Naive thymus-derived CD4-positive, alpha-beta T cell (primary cell): ENCODE data around the gene C11orf24. TPM values are rescaled to one million over a fixed set of nuclear protein-coding genes. Genes with fewer than 3 reads are reported as not detected.

Source experiments
- ATAC-seq: fragments of 150-1000 bp; cut with Tn5 transposase; 2 replicates; pipeline ENCODE4 v1.10.0; 2021; ENCODE audit warnings: mild to moderate bottlenecking, moderate library complexity
- CTCF ChIA-PET: fragments of 350-600 bp; sonication (Branson Sonifier 250); formaldehyde crosslinking; loops from one replicate; lab custom pipeline; 2021; ENCODE audit warnings: antibody characterized with exemption; lab: Charles Lee
- POLR2A ChIA-PET: fragments of 350-600 bp; sonication (Branson Sonifier 250); formaldehyde crosslinking; loops from one replicate; lab custom pipeline; 2021; ENCODE audit warnings: antibody characterized with exemption, inconsistent platforms; lab: Charles Lee
- DNase-seq, 9 donors: peaks; one replicate each; pipeline versions ENCODE4 v3.0.0 to v3.0.0-alpha.2; 2020 to 2022; ENCODE audit warnings: mixed read lengths in 1 of 9
- H3K27ac ChIP-seq: one replicate; pipeline ENCODE4 v1.7.0; 2013; ENCODE audit warnings: mild to moderate bottlenecking, low read depth, low read length, moderate library complexity
- H3K27me3 ChIP-seq, 2 donors: one replicate each; pipeline ENCODE4 v1.7.0; 2013; ENCODE audit warnings: low read length in 2 of 2, mild to moderate bottlenecking in 2 of 2, moderate library complexity in 2 of 2; ENCODE audit not compliant: control insufficient read depth in 2 of 2, insufficient read depth in 2 of 2
- H3K36me3 ChIP-seq, 3 experiments: 1 replicate in 2 of 3; 2 replicates in 1 of 3; pipeline ENCODE4 v1.7.0; 2013; ENCODE audit warnings: low read length in 3 of 3, mild to moderate bottlenecking in 3 of 3, moderate library complexity in 1 of 3; ENCODE audit not compliant: insufficient read depth in 3 of 3, control insufficient read depth in 2 of 3
- H3K4me1 ChIP-seq, 2 donors: one replicate each; pipeline ENCODE4 v1.7.0; 2013; ENCODE audit warnings: low read length in 2 of 2, mild to moderate bottlenecking in 2 of 2, moderate library complexity in 1 of 2; ENCODE audit not compliant: control insufficient read depth in 2 of 2, insufficient read depth in 2 of 2
- H3K4me3 ChIP-seq: 2 replicates; pipeline ENCODE4 v1.7.0; 2013; ENCODE audit warnings: mild to moderate bottlenecking, low read length
- H3K9me3 ChIP-seq, 3 experiments: 1 replicate in 2 of 3; 2 replicates in 1 of 3; pipeline ENCODE4 v1.7.0; 2013; ENCODE audit warnings: low read length in 3 of 3; ENCODE audit not compliant: control insufficient read depth in 2 of 3
- H3K27ac Mint-ChIP-seq, 9 donors: one replicate each; pipeline ENCODE4 v1.8.0; 2020 to 2022; ENCODE audit warnings: mixed read lengths in 9 of 9, mild to moderate bottlenecking in 8 of 9, moderate library complexity in 5 of 9, inconsistent platforms in 2 of 9
- H3K27me3 Mint-ChIP-seq, 5 donors: one replicate each; pipeline ENCODE4 v1.8.0; 2021 to 2022; ENCODE audit warnings: mixed read lengths in 5 of 5, mild to moderate bottlenecking in 1 of 5
- H3K36me3 Mint-ChIP-seq, 5 donors: one replicate each; pipeline ENCODE4 v1.8.0; 2020 to 2022; ENCODE audit warnings: mixed read lengths in 5 of 5, mild to moderate bottlenecking in 3 of 5, inconsistent platforms in 1 of 5
- H3K4me1 Mint-ChIP-seq, 7 donors: one replicate each; pipeline ENCODE4 v1.8.0; 2020 to 2022; ENCODE audit warnings: mixed read lengths in 7 of 7, mild to moderate bottlenecking in 3 of 7, inconsistent platforms in 1 of 7
- H3K4me3 Mint-ChIP-seq, 10 donors: one replicate each; pipeline ENCODE4 v1.8.0; 2020 to 2022; ENCODE audit warnings: mild to moderate bottlenecking in 10 of 10, mixed read lengths in 10 of 10, moderate library complexity in 6 of 10, inconsistent platforms in 2 of 10
- H3K9me3 Mint-ChIP-seq, 11 donors: one replicate each; pipeline ENCODE4 v1.8.0; 2020 to 2022; ENCODE audit warnings: mixed read lengths in 11 of 11, mild to moderate bottlenecking in 4 of 11, inconsistent platforms in 1 of 11, moderate library complexity in 1 of 11
- intact Hi-C, 2 donors: fragments of 100-400 bp; cut with micrococcal nuclease; formaldehyde crosslinking; loops; one replicate each; pipeline ENCODE4 v1.15.1; 2023
- polyA plus RNA-seq, 2 donors: library from polyadenylated mRNA; unstranded; fragments of 300-500 nt; fragmentation: Illumina TruSeq; gene quantifications; one replicate each; pipeline ENCODE4 v1.2.3, GENCODE V29; 2021
- total RNA-seq, 6 experiments: library from RNA in 5 of 6; stranded (reverse) in 5 of 6; gene quantifications; 1 replicate in 5 of 6; 2 replicates in 1 of 6; pipeline ENCODE4 v1.2.3 and lab custom pipeline; 2021 to 2026

The C11orf24 gene
- total and polyA plus RNA-seq, 7 experiments from 2014 or later: 5.7 to 20.0 (median 14.5) TPM

GRCh38 chr11:68214173-68215086, 57.3 kb downstream of the C11orf24 start:
- peak in 2 of 9 donors; percentile 7 to 30 for DNase-seq
- POLR2A ChIA-PET: interaction anchor here (0.6 to 0.8 kb wide), 2 partner anchors 79 to 172 kb away, joined by 3 read pairs; no protein-coding TSS in a partner anchor

GRCh38 chr11:68213555-68214172, 58.1 kb downstream of the C11orf24 start:
- ChIA-PET POLR2A (interaction anchor here (0.8 kb wide), 1 partner anchor 171 kb away, joined by 3 read pairs; no protein-coding TSS in a partner anchor), CTCF (no interaction called here)
- DNase-seq: peak; percentile 69 to 92 (median 86)
- peak overlapping the region; percentile 88 for H3K27ac ChIP-seq
- H3K4me1 ChIP-seq: peaks cover 27% of the 10 kb centered on the region in 2 donors
- Mint-ChIP-seq H3K4me1 (peaks cover 35 to 50% (median 45%) of the 10 kb centered on the region in 7 donors), H3K4me3 (peak overlapping the region; percentile 69 to 98 (median 78)), H3K9me3 (peaks cover 0 to 22% (median 0%) of the 10 kb centered on the region in 11 donors), H3K27me3 (peaks cover 0 to 28% (median 0%) of the 10 kb centered on the region in 5 donors), H3K27ac (peak overlapping the region in 7 of 9 donors; percentile 35 to 99 (median 92)), H3K36me3 (peaks cover 0 to 5% (median 0%) of the 10 kb centered on the region in 5 donors)
- H3K4me3 ChIP-seq: peak overlapping the region; percentile 81
- no peaks in the 10 kb centered on the region for H3K9me3 ChIP-seq
- peak; percentile 70 for ATAC-seq
- intact Hi-C loops: loop anchor here (1.0 to 10.0 kb wide), 6 partner anchors 59 to 409 kb away; partner anchors contain the start of genes PPP6R3 (in 2 of the 2), CHKA (in 1 of the 2), NDUFS8 (in 1 of the 2) and TCIRG1 (in 1 of the 2)
- H3K27me3 ChIP-seq: no peaks in the 10 kb centered on the region
- peaks cover 0 to 3% (median 0%) of the 10 kb centered on the region in 3 experiments for H3K36me3 ChIP-seq

More at GRCh38 chr11:68214173-68215086, 57.3 kb downstream of the C11orf24 start:
- peaks cover 0 to 3% (median 0%) of the 10 kb centered on the region in 3 experiments for H3K36me3 ChIP-seq
- peaks cover 30 to 44% (median 39%) of the 10 kb centered on the region in 7 donors for H3K4me1 Mint-ChIP-seq
- H3K27ac Mint-ChIP-seq: peak overlapping the region; percentile 68 to 92 (median 87)
- H3K27ac ChIP-seq: peak overlapping the region; percentile 88
- no peaks in the 10 kb centered on the region for H3K9me3 ChIP-seq
- H3K27me3 Mint-ChIP-seq: peaks cover 0 to 28% (median 0%) of the 10 kb centered on the region in 5 donors
- peaks cover 0 to 22% (median 0%) of the 10 kb centered on the region in 11 donors for H3K9me3 Mint-ChIP-seq
- CTCF ChIA-PET: no interaction called here
- H3K36me3 Mint-ChIP-seq: peaks cover 0 to 5% (median 0%) of the 10 kb centered on the region in 5 donors
- intact Hi-C loops: loop anchor here in 1 of 2 donors (5.0 to 10.0 kb wide), 2 partner anchors 180 to 248 kb away; partner anchors contain the start of genes NDUFS8, PPP6R3 and TCIRG1
- ATAC-seq: peak; percentile 1
- H3K4me3 ChIP-seq: peak overlapping the region; percentile 81
- H3K4me1 ChIP-seq: peaks cover 20 to 21% of the 10 kb centered on the region in 2 donors
- H3K4me3 Mint-ChIP-seq: peak overlapping the region; percentile 69 to 98 (median 82)
- H3K27me3 ChIP-seq: no peaks in the 10 kb centered on the region

- Histone ChIP-seq H3K9me3 (no peaks in the 10 kb centered on the region), H3K27ac (peak within 1 kb of the TSS; percentile 88), H3K36me3 (peaks cover 0 to 3% (median 0%) of the 10 kb centered on the region in 3 experiments), H3K4me1 (peaks cover 28 to 30% of the 10 kb centered on the region in 2 donors), H3K27me3 (no peaks in the 10 kb centered on the region), H3K4me3 (peak within 1 kb of the TSS; percentile 89)
- Mint-ChIP-seq H3K4me3 (peak within 1 kb of the TSS; percentile 89 to 98 (median 92)), H3K9me3 (peaks cover 0 to 22% (median 0%) of the 10 kb centered on the region in 11 donors), H3K4me1 (peaks cover 38 to 56% (median 50%) of the 10 kb centered on the region in 7 donors), H3K27me3 (peaks cover 0 to 28% (median 0%) of the 10 kb centered on the region in 5 donors), H3K36me3 (peaks cover 0 to 5% (median 0%) of the 10 kb centered on the region in 5 donors), H3K27ac (peak within 1 kb of the TSS; percentile 87 to 99 (median 95))
- ATAC-seq (peak; percentile 41), DNase-seq (peak in 2 of 9 donors; percentile 33 to 69)
- intact Hi-C loops: loop anchor here (1.0 to 10.0 kb wide), 6 partner anchors 59 to 408 kb away; partner anchors contain the start of genes PPP6R3 (in 2 of the 2), CHKA (in 1 of the 2), NDUFS8 (in 1 of the 2) and TCIRG1 (in 1 of the 2)
- ChIA-PET CTCF (no interaction called here), POLR2A (no interaction called here)
Measured at GRCh38 chr11:68213135-68213515, 58.6 kb downstream of the C11orf24 start, which contains the start of gene KMT5B. Gene KMT5B (minus strand): TSS chr11:68213296. CDS start chr11:68190076, 23,220 bp downstream.

- H3K27ac ChIP-seq: peak overlapping the region; percentile 76
- intact Hi-C loops: loop anchor here (1.0 to 10.0 kb wide), 6 partner anchors 60 to 408 kb away; partner anchors contain the start of genes PPP6R3 (in 2 of the 2), CHKA (in 1 of the 2), NDUFS8 (in 1 of the 2) and TCIRG1 (in 1 of the 2)
- peaks cover 0 to 5% (median 0%) of the 10 kb centered on the region in 5 donors for H3K36me3 Mint-ChIP-seq
- H3K4me3 ChIP-seq: peak overlapping the region; percentile 89
- DNase-seq: peak; percentile 34 to 66 (median 43)
- peaks cover 28 to 30% of the 10 kb centered on the region in 2 donors for H3K4me1 ChIP-seq
- POLR2A ChIA-PET: no interaction called here
- peaks cover 0 to 22% (median 0%) of the 10 kb centered on the region in 11 donors for H3K9me3 Mint-ChIP-seq
- H3K27ac Mint-ChIP-seq: peak overlapping the region; percentile 87 to 99 (median 93)
- no peaks in the 10 kb centered on the region for H3K27me3 ChIP-seq
- H3K36me3 ChIP-seq: peaks cover 0 to 3% (median 0%) of the 10 kb centered on the region in 3 experiments
- peaks cover 0 to 25% (median 0%) of the 10 kb centered on the region in 5 donors for H3K27me3 Mint-ChIP-seq
- no peaks in the 10 kb centered on the region for H3K9me3 ChIP-seq
- H3K4me3 Mint-ChIP-seq: peak overlapping the region; percentile 89 to 98 (median 92)
- CTCF ChIA-PET: no interaction called here
- ATAC-seq: peak; percentile 70
- peaks cover 40 to 56% (median 51%) of the 10 kb centered on the region in 7 donors for H3K4me1 Mint-ChIP-seq
Measured at GRCh38 chr11:68212421-68213134, 59.2 kb downstream of the C11orf24 start.

GRCh38 chr11:68211546-68211945, 60.2 kb downstream of the C11orf24 start:
- H3K9me3 ChIP-seq: no peaks in the 10 kb centered on the region
- H3K4me3 Mint-ChIP-seq: peak overlapping the region; percentile 86 to 98 (median 92)
- POLR2A ChIA-PET: interaction anchor here (0.6 kb wide), 2 partner anchors 8 to 1500 kb away, joined by 3 to 4 read pairs; no protein-coding TSS in a partner anchor
- peaks cover 0 to 21% (median 0%) of the 10 kb centered on the region in 5 donors for H3K27me3 Mint-ChIP-seq
- peaks cover 28 to 30% of the 10 kb centered on the region in 2 donors for H3K4me1 ChIP-seq
- H3K27me3 ChIP-seq: no peaks in the 10 kb centered on the region
- peak overlapping the region; percentile 80 to 99 (median 92) for H3K27ac Mint-ChIP-seq
- intact Hi-C loops: loop anchor here in 1 of 2 donors (5.0 to 10.0 kb wide), 2 partner anchors 177 to 251 kb away; partner anchors contain the start of genes NDUFS8, PPP6R3 and TCIRG1
- CTCF ChIA-PET: interaction anchor here (0.6 kb wide), 1 partner anchor 17 kb away, joined by 3 read pairs; no protein-coding TSS in a partner anchor
- DNase-seq: peak in 1 of 9 donors; percentile 7
- peak overlapping the region; percentile 76 for H3K27ac ChIP-seq
- H3K4me1 Mint-ChIP-seq: peaks cover 45 to 66% (median 60%) of the 10 kb centered on the region in 7 donors
- ATAC-seq: no peak
- H3K36me3 ChIP-seq: peaks cover 0 to 3% (median 0%) of the 10 kb centered on the region in 3 experiments
- H3K9me3 Mint-ChIP-seq: peaks cover 0 to 20% (median 0%) of the 10 kb centered on the region in 11 donors
- peak overlapping the region; percentile 89 for H3K4me3 ChIP-seq
- H3K36me3 Mint-ChIP-seq: peaks cover 0 to 5% (median 0%) of the 10 kb centered on the region in 5 donors
